Measurements from ENCODE around the gene SPACA5. TPM values are rescaled to one million over a fixed set of nuclear protein-coding genes. Genes with fewer than 3 reads are reported as not detected.
A peak's percentile ranks its signal among the peaks of the same experiment; 100 is the strongest.

SPACA5 gene
- total and polyA plus RNA-seq, 9 of the 15 experiments (the other 6 are each of a cell fraction or from before 2014, with no cell fraction given): not detected

GRCh38 chrX:48003758-48004457 lies 2.9 kb upstream of the SPACA5 start, which contains the start of gene ZNF182 (continued):
- peak; percentile 72 for TF ChIP-seq ETV5 (CRISPR knock-in tag; IDR thresholded peaks at IDR 0.05; ENCODE audit: low read depth)
- TF ChIP-seq SMARCA5 (IDR thresholded peaks at IDR 0.05): peak; percentile 51; the same call in 1 of the 2 replicates
- TF ChIP-seq, protein P1, sequence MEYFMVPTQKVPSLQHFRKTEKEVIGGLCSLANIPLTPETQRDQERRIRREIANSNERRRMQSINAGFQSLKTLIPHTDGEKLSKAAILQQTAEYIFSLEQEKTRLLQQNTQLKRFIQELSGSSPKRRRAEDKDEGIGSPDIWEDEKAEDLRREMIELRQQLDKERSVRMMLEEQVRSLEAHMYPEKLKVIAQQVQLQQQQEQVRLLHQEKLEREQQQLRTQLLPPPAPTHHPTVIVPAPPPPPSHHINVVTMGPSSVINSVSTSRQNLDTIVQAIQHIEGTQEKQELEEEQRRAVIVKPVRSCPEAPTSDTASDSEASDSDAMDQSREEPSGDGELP (CRISPR knock-in tag; IDR thresholded peaks at IDR 0.05; ENCODE audit: borderline replicate concordance): peak; percentile 56; the same call in 1 of the 2 replicates
- TF ChIP-seq FOXK2 (conservative IDR thresholded peaks at IDR 0.05 in 1 of 2, IDR thresholded peaks at IDR 0.05 in 1 of 2; ENCODE audit: low read depth in 2 of 2): peak; percentile 94 to 97
- 0 out of 2 replicates have a peak, but pooled peaks have one; percentile 29 for TF ChIP-seq SP1 (CRISPR knock-in tag; IDR thresholded peaks at IDR 0.05)
- TF ChIP-seq MGA (IDR thresholded peaks at IDR 0.05): 0 out of 2 replicates have a peak, but pooled peaks have one; percentile 28
- TF ChIP-seq NBN (IDR thresholded peaks at IDR 0.05; ENCODE audit: low read depth): 0 out of 2 replicates have a peak, but pooled peaks have one; percentile 36
- peak; percentile 74; the same call in 1 of the 2 replicates for TF ChIP-seq GABPB1 (CRISPR knock-in tag; IDR thresholded peaks at IDR 0.05)
- 0 out of 2 replicates have a peak, but pooled peaks have one; percentile 46 for TF ChIP-seq KHSRP (IDR thresholded peaks at IDR 0.05)
- no peak for TF ChIP-seq SNAPC5 (CRISPR knock-in tag; IDR thresholded peaks at IDR 0.05)
- TF ChIP-seq EP400 (IDR thresholded peaks at IDR 0.05): peak; percentile 37; the same call in 1 of the 2 replicates
- TF ChIP-seq FOXK1 (CRISPR knock-in tag; IDR thresholded peaks at IDR 0.05; ENCODE audit: borderline replicate concordance): peak; percentile 98
- peak; percentile 67; the same call in 1 of the 2 replicates for TF ChIP-seq NKRF (IDR thresholded peaks at IDR 0.05; ENCODE audit: borderline replicate concordance)

Measured in K562 (cell line).